Erythroblast (primary cell): ENCODE measurements around the gene NTM.

Source experiments
- DNase-seq, 2 experiments: peaks; one replicate each; lab custom pipeline; 2025; lab: John Stamatoyannopoulos, UW
- GATA1 ChIP-seq: IDR thresholded peaks from 2 replicates; pipeline ENCODE4 v1.6.1; 2011; ENCODE audit warnings: low read depth, mild to moderate bottlenecking, control low read depth, low read length, moderate library complexity
- POLR2A ChIP-seq: IDR thresholded peaks from 2 replicates; pipeline ENCODE4 v1.6.1; 2011; ENCODE audit warnings: mild to moderate bottlenecking, low read length

The NTM gene

GRCh38 chr11:132037956-132038355, 667.5 kb downstream of the NTM start:
- no peak for DNase-seq
- TF ChIP-seq GATA1: no peak
- no peak for TF ChIP-seq POLR2A

GRCh38 chr11:132039521-132039920, 669.1 kb downstream of the NTM start:
- no peak for DNase-seq
- TF ChIP-seq POLR2A (no peak), GATA1 (no peak)

GRCh38 chr11:132042296-132042695, 671.9 kb downstream of the NTM start:
- no peak for DNase-seq
- TF ChIP-seq POLR2A: no peak
- no peak for TF ChIP-seq GATA1

- TF ChIP-seq POLR2A (no peak), GATA1 (no peak)
- no peak for DNase-seq
These were observed 673.3 kb downstream of the NTM start for GRCh38 chr11:132043714-132044113.

GRCh38 chr11:132045107-132045506, 674.7 kb downstream of the NTM start:
- no peak for DNase-seq
- no peak for TF ChIP-seq POLR2A

GRCh38 chr11:132046288-132046865, 676.0 kb downstream of the NTM start:
- DNase-seq: no peak
- TF ChIP-seq POLR2A: no peak

GRCh38 chr11:132047167-132047566, 676.8 kb downstream of the NTM start:
- no peak for DNase-seq
- no peak for TF ChIP-seq GATA1
- TF ChIP-seq POLR2A: no peak

GRCh38 chr11:132048040-132048439, 677.6 kb downstream of the NTM start:
- DNase-seq: no peak
- no peak for TF ChIP-seq GATA1

- TF ChIP-seq GATA1 (no peak), POLR2A (no peak)
These were observed 678.8 kb downstream of the NTM start for GRCh38 chr11:132049205-132049604.

GRCh38 chr11:132050049-132050448, 679.6 kb downstream of the NTM start:
- TF ChIP-seq GATA1 (no peak), POLR2A (no peak)
- DNase-seq: no peak

More at GRCh38 chr11:132049205-132049604, 678.8 kb downstream of the NTM start:
- DNase-seq: no peak

- TF ChIP-seq GATA1 (no peak), POLR2A (no peak)
- DNase-seq: no peak
These were observed 680.3 kb downstream of the NTM start for GRCh38 chr11:132050577-132051165.

GRCh38 chr11:132051704-132052103, 681.3 kb downstream of the NTM start:
- TF ChIP-seq POLR2A (no peak), GATA1 (no peak)
- no peak for DNase-seq

- no peak for DNase-seq
- TF ChIP-seq GATA1 (no peak), POLR2A (no peak)
These were observed 681.9 kb downstream of the NTM start for GRCh38 chr11:132052342-132052741.

- no peak for TF ChIP-seq POLR2A
- no peak for TF ChIP-seq GATA1
- no peak for DNase-seq
These were observed 682.5 kb downstream of the NTM start for GRCh38 chr11:132052904-132053303.

GRCh38 chr11:132054822-132055221, 684.4 kb downstream of the NTM start:
- no peak for TF ChIP-seq GATA1
- no peak for TF ChIP-seq POLR2A

More at GRCh38 chr11:132054822-132055221, 684.4 kb downstream of the NTM start:
- no peak for DNase-seq
